ENCODE data around the gene CRYGC. TPM values are rescaled to one million over a fixed set of nuclear protein-coding genes. Genes with fewer than 3 reads are reported as not detected.
"Not testable (repeated sequence)": the region's sequence is repeated elsewhere in the genome, so short reads cannot be mapped to it uniquely, and the experiment has no call there.

The CRYGC gene
- total RNA-seq, 8 experiments from 2014 or later: 0.41 to 1.3 (median 0.49) TPM; not detected in 5

DNA sequence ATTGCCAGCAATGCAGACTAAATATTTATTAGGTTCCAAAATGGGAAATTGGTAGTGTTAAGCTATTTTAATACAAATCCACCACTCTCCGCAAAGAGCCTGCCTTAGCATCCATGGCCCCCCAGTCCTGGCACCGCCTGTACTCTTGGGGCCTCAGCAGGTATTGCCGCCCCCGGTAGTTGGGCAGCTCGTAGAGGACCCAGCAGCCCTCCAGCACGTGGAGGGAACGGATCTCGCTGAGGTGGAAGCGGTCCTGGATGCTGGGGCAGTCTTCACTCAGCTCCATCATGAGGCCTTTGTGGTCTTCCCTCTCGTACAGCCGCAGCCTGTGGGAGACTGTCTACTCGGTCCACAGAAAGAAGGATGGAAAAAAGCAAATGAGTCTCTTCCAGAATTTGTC is 1.5 kb downstream of the CRYGC start:
- no peak for ATAC-seq (replicated peaks in 6 of 8)
- no peak overlapping the region for H3K4me3 ChIP-seq
- no peak overlapping the region for H3K27ac ChIP-seq
- peaks cover 0 to 13% of the 10 kb centered on the region in 2 donors for H3K4me1 ChIP-seq (replicated peaks in 1 of 2)
- WGBS, 10 experiments: 58 to 100% (median 96%) methylated on average over 1 to 10 of the region's 12 CpGs; no CpG with 5 or more reads in 2 of the 10 experiments
- in situ Hi-C loops (cut with MboI; ENCODE audit: low pct_unique_long_range_greater_than_20kb in 2 of 9, low sequenced_read_pairs in 9 of 9, unreplicated experiment in 9 of 9): no loop called here

DNA sequence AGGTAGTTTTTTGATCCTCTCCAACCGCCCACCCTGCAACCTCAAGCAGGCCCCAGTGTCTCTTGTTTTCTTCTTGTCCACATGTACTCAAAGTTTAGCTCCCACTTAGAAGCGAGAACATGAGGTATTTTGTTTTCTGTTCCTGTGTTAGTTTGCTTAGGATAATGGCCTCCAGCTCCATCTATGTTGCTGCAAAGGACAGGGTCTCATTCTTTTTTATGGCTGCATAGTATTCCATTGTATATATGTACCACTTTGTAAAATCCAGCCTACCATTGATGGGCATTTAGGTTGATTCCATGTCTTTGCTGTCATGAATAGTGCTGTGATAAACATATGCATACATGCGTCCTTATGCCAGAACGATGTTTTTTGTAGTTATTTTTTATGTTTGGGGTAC is 2.5 kb downstream of the CRYGC start:
- 61 to 100% (median 93%) methylated on average over 2 to 4 of the region's 4 CpGs; no CpG with 5 or more reads in 1 of the 10 experiments for WGBS, 10 experiments
- ATAC-seq (replicated peaks in 6 of 8): no peak
- no peak overlapping the region for H3K27ac ChIP-seq
- in situ Hi-C loops (cut with MboI; ENCODE audit: low pct_unique_long_range_greater_than_20kb in 2 of 9, low sequenced_read_pairs in 9 of 9, unreplicated experiment in 9 of 9): no loop called here
- peaks cover 0 to 13% of the 10 kb centered on the region in 2 donors for H3K4me1 ChIP-seq (replicated peaks in 1 of 2)
- H3K4me3 ChIP-seq: no peak overlapping the region

DNA sequence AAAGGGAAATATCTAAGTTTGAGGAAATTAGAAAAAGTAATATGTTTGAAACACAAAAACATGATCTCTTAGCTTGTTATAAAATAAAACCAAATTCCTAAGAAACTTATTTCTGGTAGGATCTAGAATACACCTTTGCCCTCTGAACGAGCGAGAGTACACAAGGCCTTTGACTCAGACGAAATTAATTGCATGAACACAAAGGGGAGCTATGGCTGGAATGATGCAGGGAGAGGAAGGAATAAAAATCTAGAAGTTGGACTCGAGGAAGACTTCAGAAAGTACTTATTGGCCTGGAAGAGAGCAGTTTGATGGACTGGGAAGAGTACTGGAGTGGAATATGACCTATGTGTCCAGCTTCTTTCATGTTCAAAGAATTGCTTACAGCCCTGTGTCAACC is 4.4 kb downstream of the CRYGC start:
- no peak overlapping the region for H3K27ac ChIP-seq
- ATAC-seq (replicated peaks in 6 of 8): no peak
- no peak overlapping the region for H3K4me3 ChIP-seq
- H3K4me1 ChIP-seq (replicated peaks in 1 of 2): peaks cover 0 to 12% of the 10 kb centered on the region in 2 donors
- in situ Hi-C loops (cut with MboI; ENCODE audit: low pct_unique_long_range_greater_than_20kb in 2 of 9, low sequenced_read_pairs in 9 of 9, unreplicated experiment in 9 of 9): no loop called here
- 17 to 76% (median 58%) methylated on average over 1 to 4 of the region's 4 CpGs; no CpG with 5 or more reads in 1 of the 10 experiments for WGBS, 10 experiments

DNA sequence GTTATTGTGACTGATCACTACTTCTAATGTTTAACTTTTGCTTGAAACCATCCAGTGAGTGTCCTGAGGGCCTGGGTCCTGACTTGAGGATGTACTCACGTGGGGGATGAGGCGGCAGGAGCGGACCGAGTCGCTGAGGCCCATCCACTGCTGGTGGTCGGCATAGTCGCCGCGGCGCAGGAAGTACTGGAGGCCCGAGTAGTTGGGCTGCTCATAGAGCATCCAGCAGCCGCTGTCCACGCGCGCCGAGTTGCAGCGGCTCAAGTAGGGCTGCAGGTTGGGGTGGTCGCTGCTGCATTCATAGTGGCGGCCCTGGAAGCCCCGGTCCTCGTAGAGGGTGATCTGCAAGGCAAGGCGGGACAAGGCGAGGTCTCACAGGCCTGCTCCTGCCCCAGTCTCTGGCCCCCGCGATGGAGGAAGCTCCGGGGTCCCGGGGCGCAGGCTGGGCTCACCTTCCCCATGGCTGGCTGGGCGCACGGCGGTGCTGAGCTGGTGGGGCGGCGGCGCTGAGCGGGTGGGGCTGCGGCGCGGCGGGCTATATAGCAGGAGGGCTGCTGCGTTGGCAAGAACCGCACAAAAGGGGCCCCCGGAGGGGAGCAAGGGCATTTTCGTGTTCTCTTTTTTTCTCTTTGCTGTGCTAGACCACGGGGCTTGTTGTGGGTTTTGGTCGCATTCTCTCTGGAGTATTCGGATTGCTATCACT is 5.5 kb downstream of the CRYGC start, which contains the start of gene CRYGD:
Gene CRYGD, minus strand, starts transcription at position 512 of the 703 bp plus-strand sequence. Its CDS starts 51 bp downstream, at position 461.
- 13 to 95% (median 43%) methylated on average over 2 to 10 of the region's 46 CpGs; no CpG with 5 or more reads in 1 of the 10 experiments for WGBS, 10 experiments
- in situ Hi-C loops (cut with MboI; ENCODE audit: low pct_unique_long_range_greater_than_20kb in 2 of 9, low sequenced_read_pairs in 9 of 9, unreplicated experiment in 9 of 9): loop anchor here in 3 of 9 experiments (25.0 kb wide), 1 partner anchor 138 kb away; the partner anchor contains the start of genes IDH1 (in 3 of the 3) and PIKFYVE (in 3 of the 3)
- H3K4me1 ChIP-seq (replicated peaks in 1 of 2); H3K27ac ChIP-seq: not testable (repeated sequence)
- ATAC-seq (replicated peaks in 6 of 8): peak in 4 of 8 experiments; percentile 45 to 61 (median 54)
- peak within 1 kb of the TSS in 1 of 5 donors; percentile 23 for H3K4me3 ChIP-seq

DNA sequence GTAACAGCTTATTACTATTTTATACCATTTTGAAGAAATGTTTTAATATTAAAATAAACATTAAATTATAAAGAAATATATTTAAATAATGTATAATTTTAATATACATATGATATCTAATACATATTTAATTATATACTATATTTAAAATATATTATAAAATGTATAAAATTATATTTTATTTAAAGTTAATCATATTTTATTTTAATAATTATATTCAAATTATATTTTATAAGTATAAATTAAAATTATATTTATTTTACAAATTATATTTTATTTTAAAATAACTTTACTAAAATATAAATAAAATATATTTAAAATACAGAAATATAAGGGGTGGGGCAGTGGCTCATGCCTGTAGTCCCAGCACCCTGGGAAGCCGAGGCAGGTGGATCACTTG is 7.4 kb downstream of the CRYGC start:
- no peak overlapping the region for H3K4me3 ChIP-seq
- no peak overlapping the region for H3K27ac ChIP-seq
- ATAC-seq (replicated peaks in 6 of 8): no peak
- WGBS, 10 experiments: 18 to 100% (median 80%) methylated on average over 1 of the region's 1 CpG; no CpG with 5 or more reads in 2 of the 10 experiments
- in situ Hi-C loops (cut with MboI; ENCODE audit: low pct_unique_long_range_greater_than_20kb in 2 of 9, low sequenced_read_pairs in 9 of 9, unreplicated experiment in 9 of 9): loop anchor here in 3 of 9 experiments (25.0 kb wide), 1 partner anchor 140 kb away; the partner anchor contains the start of genes IDH1 (in 3 of the 3) and PIKFYVE (in 3 of the 3)
- peaks cover 7 to 12% of the 10 kb centered on the region in 2 donors for H3K4me1 ChIP-seq (replicated peaks in 1 of 2)

DNA sequence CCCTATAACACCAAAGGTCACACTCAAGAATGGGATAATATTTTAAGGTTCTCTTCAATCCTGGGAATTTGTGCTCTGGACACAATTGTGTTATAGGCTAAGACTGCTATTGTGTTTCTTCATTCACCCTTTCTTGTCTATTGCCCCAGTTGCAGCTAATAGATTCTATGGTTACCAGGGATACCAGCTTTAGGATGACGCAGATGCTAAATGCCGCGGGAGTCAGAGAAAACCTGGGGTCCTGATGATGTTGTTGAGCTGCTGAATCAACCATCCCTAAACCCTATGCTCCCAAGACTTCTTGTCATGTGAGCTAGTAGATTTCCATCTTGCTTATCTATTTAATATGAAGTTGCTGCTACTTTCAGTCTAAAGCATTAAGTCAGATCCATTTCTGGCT is 10.7 kb downstream of the CRYGC start:
- WGBS, 10 experiments: 6 to 83% (median 37%) methylated on average over 2 to 3 of the region's 3 CpGs; no CpG with 5 or more reads in 3 of the 10 experiments
- ATAC-seq (replicated peaks in 6 of 8): peak in 5 of 8 experiments; percentile 55 to 90 (median 66)
- no peak overlapping the region for H3K27ac ChIP-seq
- in situ Hi-C loops (cut with MboI; ENCODE audit: low pct_unique_long_range_greater_than_20kb in 2 of 9, low sequenced_read_pairs in 9 of 9, unreplicated experiment in 9 of 9): loop anchor here in 3 of 9 experiments (25.0 kb wide), 1 partner anchor 143 kb away; the partner anchor contains the start of genes IDH1 (in 3 of the 3) and PIKFYVE (in 3 of the 3)
- no peak overlapping the region for H3K4me3 ChIP-seq
- peaks cover 7 to 12% of the 10 kb centered on the region in 2 donors for H3K4me1 ChIP-seq (replicated peaks in 1 of 2)

DNA sequence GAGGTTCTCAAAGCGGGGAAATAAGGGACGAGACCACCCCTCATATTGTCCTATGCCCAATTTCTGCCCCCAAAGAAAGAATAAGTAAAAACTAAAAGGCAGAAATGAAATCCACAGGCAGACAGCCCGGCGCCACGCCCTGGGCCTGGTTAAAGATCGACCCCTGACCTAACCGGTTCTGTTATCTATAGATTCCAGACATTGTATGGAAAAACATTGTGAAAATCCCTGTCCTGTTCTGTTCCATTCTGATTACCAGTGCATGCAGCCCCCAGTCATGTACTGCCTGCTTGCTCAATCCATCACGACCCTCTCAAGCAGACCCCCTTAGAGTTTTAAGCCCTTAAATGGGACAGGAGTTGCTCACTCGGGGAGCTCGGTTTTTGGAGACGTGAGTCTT is 12.2 kb downstream of the CRYGC start:
- H3K27ac ChIP-seq; H3K4me3 ChIP-seq; ATAC-seq (replicated peaks in 6 of 8): not testable (repeated sequence)
- peaks cover 7 to 15% of the 10 kb centered on the region in 2 donors for H3K4me1 ChIP-seq (replicated peaks in 1 of 2)
- 37 to 100% (median 83%) methylated on average over 1 to 4 of the region's 11 CpGs; no CpG with 5 or more reads in 3 of the 10 experiments for WGBS, 10 experiments
- in situ Hi-C loops (cut with MboI; ENCODE audit: low pct_unique_long_range_greater_than_20kb in 2 of 9, low sequenced_read_pairs in 9 of 9, unreplicated experiment in 9 of 9): loop anchor here in 3 of 9 experiments (25.0 kb wide), 1 partner anchor 145 kb away; the partner anchor contains the start of genes IDH1 (in 3 of the 3) and PIKFYVE (in 3 of the 3)

DNA sequence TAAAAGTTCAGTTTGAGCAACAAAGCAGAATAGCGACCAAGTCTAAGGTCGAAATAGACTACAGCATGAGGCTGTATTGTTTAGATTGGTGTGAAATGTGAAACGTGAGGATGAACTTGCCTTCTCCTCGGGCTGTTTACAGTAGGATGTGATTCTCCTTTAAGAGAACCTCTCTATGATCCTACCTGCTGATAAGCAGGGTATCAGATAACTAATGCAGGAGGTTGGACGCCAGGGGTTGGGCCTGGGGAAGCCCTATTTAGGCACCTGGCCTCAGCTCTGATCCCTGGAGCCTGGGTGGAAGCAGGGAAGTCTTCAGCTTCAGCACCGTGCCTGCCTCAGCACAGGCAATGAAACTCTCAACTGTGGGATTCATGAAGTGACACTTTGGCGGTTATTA is 16.7 kb downstream of the CRYGC start:
- whole genome bisulfite sequencing, 10 experiments: 20 to 70% (median 48%) methylated on average over 1 to 7 of the region's 7 CpGs; no CpG with 5 or more reads in 3 of the 10 experiments
- in situ Hi-C loops (cut with MboI; ENCODE audit: low pct_unique_long_range_greater_than_20kb in 2 of 9, low sequenced_read_pairs in 9 of 9, unreplicated experiment in 9 of 9): loop anchor here in 3 of 9 experiments (25.0 kb wide), 1 partner anchor 149 kb away; the partner anchor contains the start of genes IDH1 (in 3 of the 3) and PIKFYVE (in 3 of the 3)
- Histone ChIP-seq H3K4me3 (no peak overlapping the region), H3K4me1 (replicated peaks in 1 of 2) (peaks cover 0 to 3% of the 10 kb centered on the region in 2 donors), H3K27ac (no peak overlapping the region)
- ATAC-seq (replicated peaks in 6 of 8): peak in 1 of 8 experiments; percentile 39

DNA sequence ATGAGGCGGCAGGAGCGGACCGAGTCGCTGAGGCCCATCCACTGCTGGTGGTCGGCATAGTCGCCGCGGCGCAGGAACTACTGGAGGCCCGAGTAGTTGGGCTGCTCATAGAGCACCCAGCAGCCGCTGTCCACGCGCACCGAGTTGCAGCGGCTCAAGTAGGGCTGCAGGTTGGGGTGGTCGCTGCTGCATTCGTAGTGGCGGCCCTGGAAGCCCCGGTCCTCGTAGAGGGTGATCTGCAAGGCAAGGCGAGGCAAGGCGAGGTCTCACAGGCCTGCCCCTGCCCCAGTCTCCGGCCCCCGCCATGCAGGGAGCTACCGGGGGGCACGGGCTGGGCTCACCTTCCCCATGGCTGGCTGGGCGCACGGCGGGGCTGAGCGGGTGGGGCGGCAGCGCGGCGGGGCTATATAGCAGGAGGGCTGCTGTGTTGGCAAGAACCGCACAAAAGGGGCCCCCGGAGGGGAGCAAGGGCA is 17.3 kb downstream of the CRYGC start:
- H3K4me1 ChIP-seq (replicated peaks in 1 of 2); H3K4me3 ChIP-seq; H3K27ac ChIP-seq: not testable (repeated sequence)
- ATAC-seq (replicated peaks in 6 of 8): peak in 2 of 8 experiments; percentile 33 to 35
- WGBS, 10 experiments: 60 to 96% (median 60%) methylated on average over 1 to 4 of the region's 36 CpGs; no CpG with 5 or more reads in 7 of the 10 experiments
- in situ Hi-C loops (cut with MboI; ENCODE audit: low pct_unique_long_range_greater_than_20kb in 2 of 9, low sequenced_read_pairs in 9 of 9, unreplicated experiment in 9 of 9): loop anchor here in 3 of 9 experiments (25.0 kb wide), 1 partner anchor 150 kb away; the partner anchor contains the start of genes IDH1 (in 3 of the 3) and PIKFYVE (in 3 of the 3)

DNA sequence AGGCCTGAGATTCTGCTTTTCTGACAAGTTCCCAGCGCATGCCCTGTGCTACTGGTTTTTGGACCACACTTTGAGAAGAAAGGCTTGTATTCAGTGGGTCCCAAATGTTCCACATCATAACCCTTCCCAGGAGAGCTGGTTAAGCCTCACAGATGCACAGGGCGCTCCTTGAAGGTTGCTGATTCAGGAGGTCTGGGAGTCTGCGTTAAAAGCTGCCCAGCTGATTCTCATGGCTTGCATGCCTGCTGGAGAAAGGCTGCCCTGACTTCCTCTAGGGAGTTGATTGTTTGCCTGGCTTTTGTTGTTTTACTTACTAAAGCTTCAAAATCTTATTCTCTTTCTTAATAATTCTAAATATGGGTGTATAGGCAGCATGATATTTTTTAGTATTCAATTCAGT is 26.0 kb downstream of the CRYGC start:
- no peak for ATAC-seq (replicated peaks in 6 of 8)

DNA sequence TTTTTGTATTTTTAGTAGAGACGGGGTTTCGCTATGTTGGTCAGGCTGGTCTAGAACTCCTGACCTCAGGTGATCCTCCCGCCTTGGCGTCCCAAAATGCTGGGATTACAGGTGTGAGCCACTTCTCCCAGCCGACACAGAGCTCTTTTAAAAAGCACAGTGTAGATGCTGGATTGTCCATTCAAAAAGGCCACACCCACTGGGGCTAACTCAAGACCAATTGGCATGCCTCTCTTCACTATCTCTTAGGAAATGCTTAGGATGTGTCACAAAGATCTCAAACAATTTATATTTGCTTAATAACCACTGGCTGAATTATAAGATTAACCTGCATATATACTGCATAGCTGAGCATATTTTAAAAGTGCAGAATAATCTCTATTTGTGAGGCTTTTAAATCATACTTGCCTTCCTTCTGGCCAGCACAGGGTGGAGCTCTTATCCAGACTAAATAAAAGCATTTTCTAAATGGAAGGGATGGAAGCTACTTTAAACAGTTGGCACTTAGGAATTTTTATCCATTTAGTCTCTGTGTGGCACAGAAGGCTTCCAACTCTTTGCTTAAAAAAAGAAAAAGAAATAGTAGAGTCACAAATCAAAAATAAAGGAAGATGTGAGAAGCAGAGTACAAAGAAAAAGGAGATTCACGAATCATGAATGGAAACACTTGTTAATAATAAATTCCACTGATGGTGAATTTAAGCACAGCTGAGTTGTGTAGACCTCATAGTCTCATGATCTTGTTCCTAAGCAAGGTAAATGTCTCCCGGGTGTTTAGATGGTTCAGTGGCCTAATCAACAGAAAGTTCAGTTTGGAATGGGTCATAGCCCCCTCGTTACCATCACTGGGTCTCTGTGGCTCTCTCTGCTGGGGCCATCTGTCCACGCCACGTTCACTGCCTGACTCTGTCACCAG is 27.7 kb downstream of the CRYGC start:
- no peaks in the 10 kb centered on the region for H3K4me1 ChIP-seq (replicated peaks in 1 of 2)
- in situ Hi-C loops (cut with MboI; ENCODE audit: low pct_unique_long_range_greater_than_20kb in 2 of 9, low sequenced_read_pairs in 9 of 9, unreplicated experiment in 9 of 9): loop anchor here in 3 of 9 experiments (25.0 kb wide), 1 partner anchor 160 kb away; the partner anchor contains the start of genes IDH1 (in 3 of the 3) and PIKFYVE (in 3 of the 3)
- WGBS, 10 experiments: 7 to 100% (median 45%) methylated on average over 2 to 8 of the region's 10 CpGs; no CpG with 5 or more reads in 1 of the 10 experiments
- H3K4me3 ChIP-seq: no peak overlapping the region
- H3K27ac ChIP-seq: no peak overlapping the region
- peak in 5 of 8 experiments; percentile 37 to 72 (median 57) for ATAC-seq (replicated peaks in 6 of 8)

More for the DNA sequence above, 26.0 kb downstream of the CRYGC start:
- WGBS, 10 experiments: 50 to 100% (median 70%) methylated on average over 1 to 3 of the region's 3 CpGs; no CpG with 5 or more reads in 3 of the 10 experiments
- no peak overlapping the region for H3K27ac ChIP-seq
- in situ Hi-C loops (cut with MboI; ENCODE audit: low pct_unique_long_range_greater_than_20kb in 2 of 9, low sequenced_read_pairs in 9 of 9, unreplicated experiment in 9 of 9): loop anchor here in 3 of 9 experiments (25.0 kb wide), 1 partner anchor 159 kb away; the partner anchor contains the start of genes IDH1 (in 3 of the 3) and PIKFYVE (in 3 of the 3)
- H3K4me1 ChIP-seq (replicated peaks in 1 of 2): no peaks in the 10 kb centered on the region
- no peak overlapping the region for H3K4me3 ChIP-seq
